ENCODE data around the gene GDF11. TPM values are rescaled to one million over a fixed set of nuclear protein-coding genes. Genes with fewer than 3 reads are reported as not detected.
A peak's percentile ranks its signal among the peaks of the same experiment; 100 is the strongest.

The GDF11 gene
- polyA plus RNA-seq, result under 1 TPM; 0.43 to 0.65 TPM

DNA sequence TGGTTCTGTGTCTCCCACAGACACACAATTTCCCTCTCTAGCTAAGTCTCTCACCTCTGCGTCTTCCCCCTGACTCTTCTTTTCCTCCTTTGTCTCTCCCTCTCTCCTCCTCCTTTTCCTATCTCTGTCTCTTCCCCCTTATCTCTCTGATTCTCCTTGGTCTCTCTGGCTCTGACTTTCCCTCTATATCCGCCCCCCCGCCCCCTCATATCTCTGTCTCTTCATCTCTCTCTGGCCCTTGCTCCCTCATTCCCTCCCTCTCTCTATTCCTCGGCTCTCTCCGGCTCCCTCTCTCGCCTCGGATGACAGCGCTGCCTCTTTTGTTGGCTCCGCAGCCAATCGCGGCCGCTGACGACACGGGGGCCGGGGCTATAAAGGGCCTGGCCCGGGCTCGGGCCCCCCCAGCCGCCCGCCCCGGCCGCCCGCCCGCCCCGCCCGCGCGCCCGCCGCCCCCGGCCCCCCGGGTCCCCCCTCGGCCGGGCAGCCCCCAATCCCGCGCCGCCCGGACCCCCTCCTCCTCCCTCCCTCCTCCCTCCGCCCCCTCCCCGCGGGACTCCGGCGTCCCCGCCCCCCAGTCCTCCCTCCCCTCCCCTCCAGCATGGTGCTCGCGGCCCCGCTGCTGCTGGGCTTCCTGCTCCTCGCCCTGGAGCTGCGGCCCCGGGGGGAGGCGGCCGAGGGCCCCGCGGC lies at the start of gene GDF11:
GDF11 (plus strand) TSS at position 404 of the 687 bp plus-strand sequence; CDS start at position 599, 195 bp downstream.
- Histone ChIP-seq H3K36me3 (ENCODE audit: control insufficient read depth in 2 of 2, insufficient read depth in 2 of 2, low read length in 1 of 2) (no peaks in the 10 kb centered on the region), H3K27ac (ENCODE audit: low read depth in 2 of 2, low read length in 1 of 2) (peak within 1 kb of the TSS; percentile 48 to 51), H3K9me3 (ENCODE audit: control insufficient read depth in 2 of 2, insufficient read depth in 1 of 2, low read depth in 1 of 2, low read length in 1 of 2) (no peaks in the 10 kb centered on the region), H3K4me3 (ENCODE audit: low read depth in 1 of 2, low read length in 2 of 2) (peak within 1 kb of the TSS; percentile 53 to 56), H3K27me3 (ENCODE audit: control insufficient read depth in 1 of 2, insufficient read depth in 2 of 2, low read length in 2 of 2) (no peaks in the 10 kb centered on the region), H3K4me1 (ENCODE audit: control insufficient read depth in 2 of 2, insufficient read depth in 2 of 2, low read length in 1 of 2) (peaks cover 2 to 10% of the 10 kb centered on the region in 2 donors)
- WGBS, 2 donors, result 0 to 1% methylated on average over 20 to 43 of the region's 53 CpGs

DNA sequence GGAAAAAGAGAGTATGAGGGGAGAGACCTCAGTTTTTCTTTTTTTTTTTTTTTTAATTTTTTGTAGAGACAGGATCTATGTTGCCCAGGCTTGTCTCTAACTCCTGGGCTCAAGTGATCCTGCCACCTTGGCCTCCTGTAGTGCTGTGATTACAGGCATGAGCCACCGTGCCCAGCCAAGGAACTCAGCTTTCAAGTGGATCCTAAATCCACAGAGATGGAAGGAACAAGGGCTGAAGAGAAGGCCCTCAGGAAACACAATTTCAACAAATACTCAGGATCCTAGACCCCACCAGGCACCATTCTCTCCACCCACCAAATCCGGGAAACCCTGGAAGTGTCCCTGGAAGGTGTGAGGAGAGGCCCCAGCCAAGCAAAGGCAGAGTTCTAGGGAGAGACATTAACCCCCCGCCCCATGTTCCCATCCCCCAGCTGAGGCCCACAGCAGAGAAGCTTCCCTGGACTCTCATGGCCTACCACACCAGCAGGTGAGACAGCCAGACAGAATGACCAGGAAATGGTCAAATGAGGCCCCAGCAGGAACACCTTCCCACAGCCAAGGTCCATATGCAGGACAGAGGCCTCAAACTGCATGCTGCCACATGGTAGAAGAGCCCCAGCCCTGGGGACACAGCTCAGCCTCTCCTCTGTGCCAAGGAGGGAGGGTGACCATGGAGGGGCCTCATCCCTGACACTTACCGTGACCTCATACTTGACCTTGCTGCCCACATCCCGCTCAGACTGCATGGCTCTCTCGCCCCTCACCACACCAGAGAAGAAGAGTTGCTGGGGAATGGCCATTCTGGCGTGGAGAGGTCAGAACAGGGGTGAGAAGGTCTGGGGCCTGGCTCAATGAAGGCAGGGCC lies 49.4 kb upstream of the GDF11 start:
- Histone ChIP-seq H3K36me3 (ENCODE audit: control insufficient read depth in 2 of 2, insufficient read depth in 2 of 2, low read length in 1 of 2) (peaks cover 0 to 3% of the 10 kb centered on the region in 2 donors), H3K27ac (ENCODE audit: low read depth in 2 of 2, low read length in 1 of 2) (no peak overlapping the region), H3K4me1 (ENCODE audit: control insufficient read depth in 2 of 2, insufficient read depth in 2 of 2, low read length in 1 of 2) (no peaks in the 10 kb centered on the region), H3K9me3 (ENCODE audit: control insufficient read depth in 2 of 2, insufficient read depth in 1 of 2, low read depth in 1 of 2, low read length in 1 of 2) (no peaks in the 10 kb centered on the region), H3K27me3 (ENCODE audit: control insufficient read depth in 1 of 2, insufficient read depth in 2 of 2, low read length in 2 of 2) (no peaks in the 10 kb centered on the region), H3K4me3 (ENCODE audit: low read depth in 1 of 2, low read length in 2 of 2) (no peak overlapping the region)
- WGBS, 2 donors, result 85 to 89% methylated on average over 7 of the region's 7 CpGs

DNA sequence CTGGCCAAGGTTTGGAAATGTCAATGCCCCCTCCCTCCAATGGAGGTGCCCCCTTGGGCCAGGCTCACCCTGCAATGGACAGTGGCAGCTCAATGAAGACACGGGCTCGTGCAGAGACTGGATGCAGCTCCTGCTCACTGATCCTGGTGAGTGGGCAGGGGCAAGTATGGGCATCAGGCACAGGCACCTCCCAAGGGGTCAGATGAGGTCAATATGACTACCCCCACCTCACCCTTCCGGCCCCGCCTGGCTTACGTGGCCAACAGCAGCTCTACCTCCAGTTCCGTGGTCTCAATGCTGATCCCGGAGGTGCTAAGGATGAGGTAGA lies 48.8 kb upstream of the GDF11 start:
- H3K4me1 ChIP-seq (ENCODE audit: control insufficient read depth in 2 of 2, insufficient read depth in 2 of 2, low read length in 1 of 2), result no peaks in the 10 kb centered on the region
- H3K4me3 ChIP-seq (ENCODE audit: low read depth in 1 of 2, low read length in 2 of 2), result no peak overlapping the region
- no peaks in the 10 kb centered on the region for H3K9me3 ChIP-seq (ENCODE audit: control insufficient read depth in 2 of 2, insufficient read depth in 1 of 2, low read depth in 1 of 2, low read length in 1 of 2)
- peaks cover 0 to 3% of the 10 kb centered on the region in 2 donors for H3K36me3 ChIP-seq (ENCODE audit: control insufficient read depth in 2 of 2, insufficient read depth in 2 of 2, low read length in 1 of 2)
- H3K27me3 ChIP-seq (ENCODE audit: control insufficient read depth in 1 of 2, insufficient read depth in 2 of 2, low read length in 2 of 2), result no peaks in the 10 kb centered on the region
- WGBS, 2 donors, result 95 to 96% methylated on average over 7 of the region's 7 CpGs
- H3K27ac ChIP-seq (ENCODE audit: low read depth in 2 of 2, low read length in 1 of 2), result no peak overlapping the region

DNA sequence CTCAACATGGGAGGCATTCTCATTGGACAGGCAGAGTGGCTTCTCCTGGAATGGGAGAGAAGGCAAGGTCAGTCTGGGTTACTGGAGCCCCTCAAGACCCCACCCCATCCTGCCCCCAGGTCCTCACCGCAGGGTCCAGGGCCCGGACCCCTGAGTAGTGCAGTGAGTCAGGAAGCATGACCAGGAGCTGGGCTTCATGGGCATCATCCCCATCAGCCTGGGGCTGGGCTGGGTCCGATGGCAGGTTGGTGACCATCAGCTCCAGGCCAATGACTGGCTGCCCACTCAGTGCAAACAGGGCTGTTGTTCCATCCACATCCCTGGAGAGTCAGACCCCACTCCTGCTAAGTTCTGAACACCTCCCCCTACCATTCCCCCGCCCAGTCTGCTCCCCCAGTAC lies 48.3 kb upstream of the GDF11 start:
- 95 to 96% methylated on average over 4 of the region's 4 CpGs for WGBS, 2 donors

DNA sequence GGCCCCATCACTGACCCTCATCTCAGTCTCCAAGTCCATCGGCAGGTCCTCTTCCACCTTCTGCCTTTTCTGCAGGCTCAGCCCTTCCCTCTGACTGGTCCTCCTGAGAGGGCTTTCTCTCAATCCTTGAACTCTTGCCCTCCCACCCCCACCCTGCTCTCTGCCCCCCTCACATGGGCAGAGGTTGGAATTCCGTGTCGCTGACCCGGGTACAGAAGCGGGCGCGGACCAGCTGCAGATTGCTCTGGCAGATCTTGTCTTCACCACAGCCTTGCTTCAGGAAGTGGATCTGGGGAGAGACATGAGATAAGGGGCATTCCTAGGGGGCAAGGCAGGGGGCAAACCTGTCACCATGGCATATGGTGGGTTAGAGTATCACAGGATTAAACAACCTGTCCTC lies 47.6 kb upstream of the GDF11 start:
- Histone ChIP-seq H3K9me3 (ENCODE audit: control insufficient read depth in 2 of 2, insufficient read depth in 1 of 2, low read depth in 1 of 2, low read length in 1 of 2) (no peaks in the 10 kb centered on the region), H3K4me3 (ENCODE audit: low read depth in 1 of 2, low read length in 2 of 2) (no peak overlapping the region), H3K27me3 (ENCODE audit: control insufficient read depth in 1 of 2, insufficient read depth in 2 of 2, low read length in 2 of 2) (no peaks in the 10 kb centered on the region), H3K4me1 (ENCODE audit: control insufficient read depth in 2 of 2, insufficient read depth in 2 of 2, low read length in 1 of 2) (peaks cover 0 to 1% of the 10 kb centered on the region in 2 donors), H3K27ac (ENCODE audit: low read depth in 2 of 2, low read length in 1 of 2) (no peak overlapping the region), H3K36me3 (ENCODE audit: control insufficient read depth in 2 of 2, insufficient read depth in 2 of 2, low read length in 1 of 2) (peaks cover 0 to 3% of the 10 kb centered on the region in 2 donors)
- WGBS, 2 donors, result 75 to 78% methylated on average over 7 of the region's 7 CpGs

More for the DNA sequence above, 48.3 kb upstream of the GDF11 start:
- Histone ChIP-seq H3K4me1 (ENCODE audit: control insufficient read depth in 2 of 2, insufficient read depth in 2 of 2, low read length in 1 of 2) (no peaks in the 10 kb centered on the region), H3K4me3 (ENCODE audit: low read depth in 1 of 2, low read length in 2 of 2) (no peak overlapping the region), H3K9me3 (ENCODE audit: control insufficient read depth in 2 of 2, insufficient read depth in 1 of 2, low read depth in 1 of 2, low read length in 1 of 2) (no peaks in the 10 kb centered on the region), H3K36me3 (ENCODE audit: control insufficient read depth in 2 of 2, insufficient read depth in 2 of 2, low read length in 1 of 2) (peaks cover 0 to 3% of the 10 kb centered on the region in 2 donors), H3K27me3 (ENCODE audit: control insufficient read depth in 1 of 2, insufficient read depth in 2 of 2, low read length in 2 of 2) (no peaks in the 10 kb centered on the region), H3K27ac (ENCODE audit: low read depth in 2 of 2, low read length in 1 of 2) (no peak overlapping the region)

DNA sequence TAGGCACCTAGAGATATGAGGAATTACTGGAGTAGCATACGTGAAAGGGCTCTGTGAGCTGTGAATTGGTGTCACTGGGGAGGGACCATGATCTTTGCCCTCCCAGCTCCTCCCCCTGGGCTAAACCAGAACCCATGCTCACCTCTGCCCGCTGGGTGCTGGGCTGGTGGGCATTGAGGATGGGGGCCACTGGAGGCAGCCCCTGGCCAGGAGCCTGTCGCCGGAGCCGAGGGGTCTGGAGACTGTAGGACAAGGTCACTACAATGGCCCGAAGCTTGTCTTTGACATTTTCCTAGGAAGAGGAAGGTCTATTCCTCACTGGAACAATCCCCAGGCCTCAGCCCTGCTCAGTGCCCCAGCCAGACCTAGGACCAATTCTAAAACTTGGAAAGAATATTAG lies 46.8 kb upstream of the GDF11 start:
- Histone ChIP-seq H3K9me3 (ENCODE audit: control insufficient read depth in 2 of 2, insufficient read depth in 1 of 2, low read depth in 1 of 2, low read length in 1 of 2) (no peaks in the 10 kb centered on the region), H3K4me1 (ENCODE audit: control insufficient read depth in 2 of 2, insufficient read depth in 2 of 2, low read length in 1 of 2) (peaks cover 0 to 7% of the 10 kb centered on the region in 2 donors), H3K36me3 (ENCODE audit: control insufficient read depth in 2 of 2, insufficient read depth in 2 of 2, low read length in 1 of 2) (peaks cover 0 to 3% of the 10 kb centered on the region in 2 donors), H3K4me3 (ENCODE audit: low read depth in 1 of 2, low read length in 2 of 2) (no peak overlapping the region), H3K27me3 (ENCODE audit: control insufficient read depth in 1 of 2, insufficient read depth in 2 of 2, low read length in 2 of 2) (no peaks in the 10 kb centered on the region), H3K27ac (ENCODE audit: low read depth in 2 of 2, low read length in 1 of 2) (no peak overlapping the region)
- WGBS, 2 donors, result 91 to 93% methylated on average over 6 of the region's 6 CpGs

DNA sequence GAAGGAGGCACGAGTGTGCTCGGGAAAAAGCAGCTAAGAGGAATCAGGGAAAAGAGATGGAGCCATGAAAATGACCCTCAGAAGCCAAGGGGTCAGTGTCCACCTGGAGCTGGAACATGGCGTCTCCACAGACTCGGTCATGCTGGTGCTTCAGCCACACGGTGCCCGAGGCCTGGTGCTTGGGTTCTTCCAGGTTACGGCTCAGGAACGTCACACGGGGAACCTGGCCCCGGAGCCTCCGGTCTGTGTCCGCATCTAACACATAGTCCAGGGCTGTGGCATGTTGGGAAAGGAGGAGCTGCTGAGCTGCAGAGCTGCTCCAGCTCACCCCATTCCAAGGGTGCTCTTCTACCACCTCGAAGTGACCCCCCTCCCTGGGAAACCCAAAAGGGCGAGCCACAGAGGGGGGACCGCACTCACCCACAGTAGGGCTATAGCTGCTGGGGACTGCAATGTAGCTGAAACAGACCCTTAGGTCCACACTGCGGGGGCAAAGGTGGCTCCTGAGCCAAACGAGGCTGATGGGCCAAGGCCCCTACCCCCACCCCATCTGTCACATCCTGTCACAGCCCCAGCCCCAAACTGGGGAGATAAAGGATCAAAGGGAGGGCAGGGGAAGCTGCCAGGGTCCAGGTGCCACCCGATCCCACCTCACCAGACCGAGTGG lies 46.0 kb upstream of the GDF11 start:
- H3K27ac ChIP-seq (ENCODE audit: low read depth in 2 of 2, low read length in 1 of 2), result no peak overlapping the region
- H3K36me3 ChIP-seq (ENCODE audit: control insufficient read depth in 2 of 2, insufficient read depth in 2 of 2, low read length in 1 of 2), result peaks cover 0 to 3% of the 10 kb centered on the region in 2 donors
- no peaks in the 10 kb centered on the region for H3K27me3 ChIP-seq (ENCODE audit: control insufficient read depth in 1 of 2, insufficient read depth in 2 of 2, low read length in 2 of 2)
- 82 to 83% methylated on average over 19 of the region's 19 CpGs for WGBS, 2 donors
- H3K9me3 ChIP-seq (ENCODE audit: control insufficient read depth in 2 of 2, insufficient read depth in 1 of 2, low read depth in 1 of 2, low read length in 1 of 2), result no peaks in the 10 kb centered on the region
- no peak overlapping the region for H3K4me3 ChIP-seq (ENCODE audit: low read depth in 1 of 2, low read length in 2 of 2)
- peaks cover 0 to 7% of the 10 kb centered on the region in 2 donors for H3K4me1 ChIP-seq (ENCODE audit: control insufficient read depth in 2 of 2, insufficient read depth in 2 of 2, low read length in 1 of 2)

DNA sequence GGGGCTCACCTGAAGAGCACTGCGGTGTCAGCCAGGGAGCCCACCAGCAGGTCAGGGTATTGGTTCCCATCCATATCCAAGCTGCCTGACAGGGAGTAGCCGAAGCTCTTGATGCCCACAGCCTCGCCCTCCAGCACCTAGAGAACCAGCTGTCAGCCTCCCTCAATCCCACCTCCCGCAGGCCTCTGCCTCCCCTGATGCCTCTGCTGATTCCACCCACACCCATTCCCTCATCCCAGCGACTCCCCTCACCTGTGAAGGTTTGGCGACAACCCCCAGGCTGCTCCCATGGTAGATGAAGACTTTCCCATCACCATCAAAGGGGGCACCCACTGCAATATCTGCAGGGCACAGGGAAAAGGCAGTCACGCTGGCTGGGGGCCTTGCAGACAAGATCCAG lies 45.2 kb upstream of the GDF11 start:
- 77 to 86% methylated on average over 6 to 7 of the region's 7 CpGs for WGBS, 2 donors
- Histone ChIP-seq H3K4me1 (ENCODE audit: control insufficient read depth in 2 of 2, insufficient read depth in 2 of 2, low read length in 1 of 2) (peaks cover 0 to 7% of the 10 kb centered on the region in 2 donors), H3K27me3 (ENCODE audit: control insufficient read depth in 1 of 2, insufficient read depth in 2 of 2, low read length in 2 of 2) (no peaks in the 10 kb centered on the region), H3K36me3 (ENCODE audit: control insufficient read depth in 2 of 2, insufficient read depth in 2 of 2, low read length in 1 of 2) (peaks cover 0 to 3% of the 10 kb centered on the region in 2 donors), H3K9me3 (ENCODE audit: control insufficient read depth in 2 of 2, insufficient read depth in 1 of 2, low read depth in 1 of 2, low read length in 1 of 2) (no peaks in the 10 kb centered on the region), H3K27ac (ENCODE audit: low read depth in 2 of 2, low read length in 1 of 2) (no peak overlapping the region), H3K4me3 (ENCODE audit: low read depth in 1 of 2, low read length in 2 of 2) (no peak overlapping the region)

DNA sequence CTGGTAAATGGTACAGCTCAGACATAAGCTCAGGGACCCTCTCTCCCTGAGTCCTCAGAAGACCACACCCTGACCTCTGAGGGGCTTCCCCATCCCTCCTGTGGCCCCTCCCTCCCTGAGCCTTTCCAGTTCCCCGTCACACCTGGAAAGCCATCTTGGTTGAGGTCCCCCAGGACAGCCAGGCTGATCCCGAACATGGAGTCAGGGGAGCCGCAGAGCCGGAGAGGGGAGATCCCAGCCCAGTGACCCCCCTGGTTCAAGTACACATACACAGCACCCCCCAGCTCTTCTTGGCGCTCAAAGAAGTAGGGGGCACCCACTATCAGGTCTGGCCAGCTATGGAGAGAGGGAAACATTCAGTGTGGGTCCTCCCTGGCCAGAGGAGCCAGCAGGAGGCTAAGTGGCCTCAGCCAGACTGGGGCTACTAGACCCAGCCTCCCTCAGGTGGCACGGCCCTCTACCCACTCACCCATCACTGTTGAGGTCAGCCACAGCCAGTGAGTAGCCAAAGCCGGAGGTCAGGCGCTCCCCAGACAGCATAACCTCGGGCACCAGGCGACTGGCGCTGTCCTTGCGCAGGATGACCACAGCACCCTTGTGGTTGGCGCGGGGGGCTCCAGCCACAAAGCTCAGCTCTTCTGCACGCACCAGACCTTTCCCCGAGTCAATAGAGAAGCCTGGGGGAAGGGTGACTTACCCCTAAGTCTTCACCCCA lies 44.5 kb upstream of the GDF11 start:
- Histone ChIP-seq H3K36me3 (ENCODE audit: control insufficient read depth in 2 of 2, insufficient read depth in 2 of 2, low read length in 1 of 2) (peaks cover 0 to 3% of the 10 kb centered on the region in 2 donors), H3K4me1 (ENCODE audit: control insufficient read depth in 2 of 2, insufficient read depth in 2 of 2, low read length in 1 of 2) (peaks cover 0 to 7% of the 10 kb centered on the region in 2 donors), H3K27me3 (ENCODE audit: control insufficient read depth in 1 of 2, insufficient read depth in 2 of 2, low read length in 2 of 2) (no peaks in the 10 kb centered on the region), H3K27ac (ENCODE audit: low read depth in 2 of 2, low read length in 1 of 2) (no peak overlapping the region), H3K9me3 (ENCODE audit: control insufficient read depth in 2 of 2, insufficient read depth in 1 of 2, low read depth in 1 of 2, low read length in 1 of 2) (no peaks in the 10 kb centered on the region), H3K4me3 (ENCODE audit: low read depth in 1 of 2, low read length in 2 of 2) (no peak overlapping the region)
- 85 to 91% methylated on average over 16 of the region's 16 CpGs for WGBS, 2 donors
